Esophagus squamous epithelium (tissue), 4 donors: ENCODE results near the gene LAMA3.

Experiments used
- CTCF ChIP-seq, 6 experiments: fragments of 450-650 bp in 4 of 6; fragments of 200-600 bp in 2 of 6; sonication (generic) in 2 of 6; IDR thresholded peaks; one replicate each; pipeline ENCODE4 v1.5.1; 2016 to 2019; ENCODE audit warnings: antibody characterized with exemption in 6 of 6, mild to moderate bottlenecking in 4 of 6, moderate library complexity in 4 of 6
- POLR2A ChIP-seq, 4 donors: fragments of 450-650 bp; IDR thresholded peaks; one replicate each; pipeline ENCODE4 v1.6.1; 2017; ENCODE audit warnings: antibody characterized with exemption in 4 of 4, mild to moderate bottlenecking in 4 of 4, moderate library complexity in 3 of 4

- TF ChIP-seq CTCF (IDR thresholded peaks at IDR 0.05) (no peak), POLR2A (IDR thresholded peaks at IDR 0.05) (no peak)
These were observed 250.1 kb downstream of the LAMA3 start for GRCh38 chr18:23939366-23939765.
